GM19463 (cell line): ENCODE measurements around the gene KDM7A.

Experiments
- ATAC-seq: cut with Tn5 transposase; IDR thresholded peaks from one replicate; pipeline ENCODE4 v1.9.1; 2021; ENCODE audit warnings: mild to moderate bottlenecking, moderate library complexity; ENCODE audit not compliant: unreplicated experiment

Gene KDM7A

GRCh38 chr7:140035400-140036223 lies 141.2 kb downstream of the KDM7A start:
- ATAC-seq, result no peak
